ENCODE data around the gene NRN1L.
"Not testable (repeated sequence)": the region's sequence is repeated elsewhere in the genome, so short reads cannot be mapped to it uniquely, and the experiment has no call there.

Gene NRN1L

GRCh38 chr16:67884684-67885083, at the start of gene NRN1L:
NRN1L (plus strand) TSS chr16:67884885; CDS start chr16:67884904, 19 bp downstream.
- H3K27ac ChIP-seq (ENCODE audit: poor library complexity, severe bottlenecking), result no peak within 1 kb of the TSS
- peaks cover 5% of the 10 kb centered on the region for H3K4me1 ChIP-seq (ENCODE audit: insufficient read depth, poor library complexity, severe bottlenecking)
- ATAC-seq (ENCODE audit: low read depth), result peak; percentile 87
- peak; percentile 94 for DNase-seq (ENCODE audit: low spot score)
- H3K4me3 ChIP-seq (ENCODE audit: severe bottlenecking), result no peak within 1 kb of the TSS
- H3K36me3 ChIP-seq (ENCODE audit: low read depth), result peaks cover 39% of the 10 kb centered on the region
- H3K27me3 ChIP-seq (ENCODE audit: insufficient read depth, poor library complexity, severe bottlenecking), result no peaks in the 10 kb centered on the region
- no peaks in the 10 kb centered on the region for H3K9me3 ChIP-seq (ENCODE audit: severe bottlenecking)
- TF ChIP-seq CTCF (IDR thresholded peaks at IDR 0.05; ENCODE audit: poor library complexity, severe bottlenecking), result no peak

GRCh38 chr16:67837190-67837589, 47.5 kb upstream of the NRN1L start:
- not testable (repeated sequence) for H3K36me3 ChIP-seq (ENCODE audit: low read depth); H3K4me1 ChIP-seq (ENCODE audit: insufficient read depth, poor library complexity, severe bottlenecking); H3K27me3 ChIP-seq (ENCODE audit: insufficient read depth, poor library complexity, severe bottlenecking); DNase-seq (ENCODE audit: low spot score); H3K9me3 ChIP-seq (ENCODE audit: severe bottlenecking); H3K4me3 ChIP-seq (ENCODE audit: severe bottlenecking); H3K27ac ChIP-seq (ENCODE audit: poor library complexity, severe bottlenecking); ATAC-seq (ENCODE audit: low read depth)

GRCh38 chr16:67837811-67838210, 46.9 kb upstream of the NRN1L start:
- no peak overlapping the region for H3K27ac ChIP-seq (ENCODE audit: poor library complexity, severe bottlenecking)
- H3K36me3 ChIP-seq (ENCODE audit: low read depth), result no peaks in the 10 kb centered on the region
- no peaks in the 10 kb centered on the region for H3K9me3 ChIP-seq (ENCODE audit: severe bottlenecking)
- no peak for DNase-seq (ENCODE audit: low spot score)
- H3K27me3 ChIP-seq (ENCODE audit: insufficient read depth, poor library complexity, severe bottlenecking), result no peaks in the 10 kb centered on the region
- H3K4me3 ChIP-seq (ENCODE audit: severe bottlenecking), result no peak overlapping the region
- ATAC-seq (ENCODE audit: low read depth), result no peak
- no peak for TF ChIP-seq CTCF (IDR thresholded peaks at IDR 0.05; ENCODE audit: poor library complexity, severe bottlenecking)
- no peaks in the 10 kb centered on the region for H3K4me1 ChIP-seq (ENCODE audit: insufficient read depth, poor library complexity, severe bottlenecking)

GRCh38 chr16:67841198-67841815, 43.4 kb upstream of the NRN1L start:
- ATAC-seq (ENCODE audit: low read depth), result no peak
- H3K9me3 ChIP-seq (ENCODE audit: severe bottlenecking), result no peaks in the 10 kb centered on the region
- no peak for TF ChIP-seq CTCF (IDR thresholded peaks at IDR 0.05; ENCODE audit: poor library complexity, severe bottlenecking)
- peaks cover 9% of the 10 kb centered on the region for H3K36me3 ChIP-seq (ENCODE audit: low read depth)
- peaks cover 11% of the 10 kb centered on the region for H3K4me1 ChIP-seq (ENCODE audit: insufficient read depth, poor library complexity, severe bottlenecking)
- no peaks in the 10 kb centered on the region for H3K27me3 ChIP-seq (ENCODE audit: insufficient read depth, poor library complexity, severe bottlenecking)
- peak overlapping the region; percentile 74 for H3K27ac ChIP-seq (ENCODE audit: poor library complexity, severe bottlenecking)
- H3K4me3 ChIP-seq (ENCODE audit: severe bottlenecking), result peak overlapping the region; percentile 99
- DNase-seq (ENCODE audit: low spot score), result no peak

GRCh38 chr16:67841816-67842508, 42.7 kb upstream of the NRN1L start, which contains the start of gene THAP11:
THAP11 (plus strand) TSS chr16:67842320; CDS start chr16:67842555, 235 bp downstream.
- Histone ChIP-seq H3K4me1 (ENCODE audit: insufficient read depth, poor library complexity, severe bottlenecking) (peaks cover 11% of the 10 kb centered on the region), H3K4me3 (ENCODE audit: severe bottlenecking) (peak within 1 kb of the TSS; percentile 99), H3K27ac (ENCODE audit: poor library complexity, severe bottlenecking) (peak within 1 kb of the TSS; percentile 74), H3K36me3 (ENCODE audit: low read depth) (peaks cover 9% of the 10 kb centered on the region), H3K9me3 (ENCODE audit: severe bottlenecking) (no peaks in the 10 kb centered on the region), H3K27me3 (ENCODE audit: insufficient read depth, poor library complexity, severe bottlenecking) (no peaks in the 10 kb centered on the region)
- peak; percentile 91 for TF ChIP-seq CTCF (IDR thresholded peaks at IDR 0.05; ENCODE audit: poor library complexity, severe bottlenecking)
- ATAC-seq (ENCODE audit: low read depth) (peak; percentile 46), DNase-seq (ENCODE audit: low spot score) (peak; percentile 93)
